Measurements from ENCODE around the gene POR. TPM values are rescaled to one million over a fixed set of nuclear protein-coding genes. Genes with fewer than 3 reads are reported as not detected.
A peak's percentile ranks its signal among the peaks of the same experiment; 100 is the strongest.
"Not testable (repeated sequence)": the region's sequence is repeated elsewhere in the genome, so short reads cannot be mapped to it uniquely, and the experiment has no call there.

POR gene
- total RNA-seq, 1 experiment from 2014 or later = 151 TPM

DNA sequence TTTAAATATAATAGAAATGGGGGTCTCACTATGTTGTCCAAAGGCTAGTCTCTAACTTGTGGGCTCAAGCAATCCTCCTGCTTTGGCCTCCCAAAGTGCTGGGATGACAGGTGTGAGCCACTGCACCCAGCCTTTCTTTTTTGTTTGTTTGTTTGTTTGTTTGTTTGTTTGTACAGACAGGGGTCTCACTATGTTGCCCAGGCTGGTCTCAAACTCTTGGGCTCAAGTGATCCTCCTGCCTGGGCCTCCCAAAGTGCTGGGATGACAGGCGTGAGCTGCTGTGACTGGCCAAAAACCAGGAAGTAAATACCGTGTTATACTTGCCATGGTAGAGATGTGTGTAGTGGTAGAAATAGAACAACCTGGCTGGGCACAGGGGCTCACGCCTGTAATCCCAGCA lies 40.8 kb upstream of the POR start:
- peak; percentile 38; the same call in 1 of the 2 replicates for TF ChIP-seq ZNF121 (CRISPR knock-in tag; IDR thresholded peaks at IDR 0.05)
- H3K4me3 Mint-ChIP-seq; DNase-seq (ENCODE audit: low spot score); H3K27me3 Mint-ChIP-seq (ENCODE audit: low read depth); ATAC-seq; H3K36me3 Mint-ChIP-seq; H3K27ac Mint-ChIP-seq; H3K9me3 Mint-ChIP-seq: not testable (repeated sequence)
- H3K4me1 Mint-ChIP-seq = peaks cover 14% of the 10 kb centered on the region
- ChIA-PET POLR2A (interaction anchor here (0.7 kb wide), 1 partner anchor 310 kb away, joined by 3 read pairs; no protein-coding TSS in a partner anchor), CTCF (interaction anchor here (0.9 kb wide), 1 partner anchor 146 kb away, joined by 3 read pairs; no protein-coding TSS in a partner anchor)

- no peaks in the 10 kb centered on the region for H3K9me3 Mint-ChIP-seq
- H3K36me3 Mint-ChIP-seq = 0 out of 2 replicates have a peak, but pooled peaks cover 3% of the 10 kb centered on the region
- DNase-seq (ENCODE audit: low spot score) = no peak
- no peak overlapping the region for H3K4me3 Mint-ChIP-seq
- TF ChIP-seq ZNF121 (CRISPR knock-in tag; IDR thresholded peaks at IDR 0.05) = peak; percentile 88; the same call in 1 of the 2 replicates
- TF ChIP-seq, protein P1, sequence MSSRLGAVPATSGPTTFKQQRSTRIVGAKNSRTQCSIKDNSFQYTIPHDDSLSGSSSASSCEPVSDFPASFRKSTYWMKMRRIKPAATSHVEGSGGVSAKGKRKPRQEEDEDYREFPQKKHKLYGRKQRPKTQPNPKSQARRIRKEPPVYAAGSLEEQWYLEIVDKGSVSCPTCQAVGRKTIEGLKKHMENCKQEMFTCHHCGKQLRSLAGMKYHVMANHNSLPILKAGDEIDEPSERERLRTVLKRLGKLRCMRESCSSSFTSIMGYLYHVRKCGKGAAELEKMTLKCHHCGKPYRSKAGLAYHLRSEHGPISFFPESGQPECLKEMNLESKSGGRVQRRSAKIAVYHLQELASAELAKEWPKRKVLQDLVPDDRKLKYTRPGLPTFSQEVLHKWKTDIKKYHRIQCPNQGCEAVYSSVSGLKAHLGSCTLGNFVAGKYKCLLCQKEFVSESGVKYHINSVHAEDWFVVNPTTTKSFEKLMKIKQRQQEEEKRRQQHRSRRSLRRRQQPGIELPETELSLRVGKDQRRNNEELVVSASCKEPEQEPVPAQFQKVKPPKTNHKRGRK (CRISPR knock-in tag; IDR thresholded peaks at IDR 0.05; ENCODE audit: borderline replicate concordance) = no peak
- ChIA-PET POLR2A (no interaction called here), CTCF (interaction anchor here (0.7 to 1.8 kb wide), 3 partner anchors 9 to 161 kb away, joined by 3 to 9 read pairs (median 3); no protein-coding TSS in a partner anchor)
- H3K27ac Mint-ChIP-seq = peak overlapping the region; percentile 32; the same call in 1 of the 2 replicates
- no peak for ATAC-seq
- peaks cover 3% of the 10 kb centered on the region; the same call in 1 of the 2 replicates for H3K27me3 Mint-ChIP-seq (ENCODE audit: low read depth)
- H3K4me1 Mint-ChIP-seq = peaks cover 23% of the 10 kb centered on the region
Measured at GRCh38 chr7:75875113-75876080, 39.6 kb upstream of the POR start.

DNA sequence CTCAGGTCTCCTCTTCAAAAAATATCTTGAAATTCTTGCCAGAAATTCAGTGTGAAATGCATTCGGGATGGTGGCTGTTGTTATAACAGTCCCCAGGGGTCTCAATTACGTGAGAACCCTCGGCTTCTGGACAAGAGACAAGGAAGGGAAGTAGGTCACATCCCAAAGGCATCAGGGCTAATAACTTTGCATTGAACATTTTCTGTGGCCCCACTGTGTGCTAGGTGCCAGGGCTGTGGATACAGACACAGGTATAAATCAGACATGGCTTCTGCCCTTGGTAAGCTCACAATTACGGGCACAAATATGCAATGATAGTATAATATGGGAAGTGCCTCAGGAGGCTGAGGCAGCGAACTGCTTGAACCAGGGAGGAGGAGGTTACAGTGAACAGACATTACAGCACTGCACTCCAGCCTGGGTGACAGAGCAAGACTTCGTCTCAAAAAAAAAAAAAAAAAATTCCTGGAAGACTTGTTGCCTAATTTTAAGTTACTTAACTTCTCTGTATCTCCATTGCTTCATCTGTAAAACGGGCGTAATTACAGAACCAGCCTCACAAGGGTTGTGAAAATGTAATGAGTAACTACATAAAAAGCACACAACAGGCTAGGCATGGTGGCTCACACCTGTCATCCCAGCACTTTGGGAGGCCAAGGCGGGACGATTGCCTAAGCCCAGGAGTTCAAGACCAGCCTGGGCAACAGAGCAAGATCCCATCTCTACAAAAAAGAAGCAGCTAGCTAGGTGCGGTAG lies 38.7 kb upstream of the POR start:
- peaks cover 28% of the 10 kb centered on the region for H3K4me1 Mint-ChIP-seq
- DNase-seq (ENCODE audit: low spot score) = no peak
- H3K36me3 Mint-ChIP-seq = 0 out of 2 replicates have a peak, but pooled peaks cover 11% of the 10 kb centered on the region
- H3K9me3 Mint-ChIP-seq = no peaks in the 10 kb centered on the region
- peaks cover 3% of the 10 kb centered on the region; the same call in 1 of the 2 replicates for H3K27me3 Mint-ChIP-seq (ENCODE audit: low read depth)
- no peak for ATAC-seq
- TF ChIP-seq AFF4 (CRISPR knock-in tag; IDR thresholded peaks at IDR 0.05; ENCODE audit: borderline replicate concordance) (no peak), ZNF121 (CRISPR knock-in tag; IDR thresholded peaks at IDR 0.05) (peak; percentile 95)
- ChIA-PET CTCF (interaction anchor here (1.8 kb wide), 1 partner anchor 144 kb away, joined by 9 read pairs; no protein-coding TSS in a partner anchor), POLR2A (no interaction called here)
- no peak overlapping the region for H3K4me3 Mint-ChIP-seq
- H3K27ac Mint-ChIP-seq = peak overlapping the region; percentile 32; the same call in 1 of the 2 replicates

- Mint-ChIP-seq H3K4me1 (peaks cover 34% of the 10 kb centered on the region), H3K27me3 (ENCODE audit: low read depth) (no peaks in the 10 kb centered on the region), H3K27ac (peak overlapping the region; percentile 75), H3K9me3 (no peaks in the 10 kb centered on the region), H3K36me3 (peaks cover 28% of the 10 kb centered on the region), H3K4me3 (peak overlapping the region; percentile 90)
- POLR2A ChIA-PET = interaction anchor here (1.0 kb wide), 1 partner anchor 15 kb away, joined by 3 read pairs; no protein-coding TSS in a partner anchor
- ATAC-seq = peak; percentile 5; the same call in 1 of the 2 replicates
- no peak for DNase-seq (ENCODE audit: low spot score)
- CTCF ChIA-PET = interaction anchor here (1.2 to 1.3 kb wide), 2 partner anchors 12 to 142 kb away, joined by 5 to 12 read pairs; no protein-coding TSS in a partner anchor
- TF ChIP-seq MYBL2 (CRISPR knock-in tag; IDR thresholded peaks at IDR 0.05) = no peak
- no peak for TF ChIP-seq EMX1 (CRISPR knock-in tag; IDR thresholded peaks at IDR 0.05)
- no peak for TF ChIP-seq ELF4 (CRISPR knock-in tag; IDR thresholded peaks at IDR 0.05; ENCODE audit: low read depth)
- TF ChIP-seq NR1H2 (CRISPR knock-in tag; IDR thresholded peaks at IDR 0.05) = no peak
- TF ChIP-seq ZBTB21 (CRISPR knock-in tag; IDR thresholded peaks at IDR 0.05; ENCODE audit: borderline replicate concordance) = no peak
- TF ChIP-seq, protein P2, sequence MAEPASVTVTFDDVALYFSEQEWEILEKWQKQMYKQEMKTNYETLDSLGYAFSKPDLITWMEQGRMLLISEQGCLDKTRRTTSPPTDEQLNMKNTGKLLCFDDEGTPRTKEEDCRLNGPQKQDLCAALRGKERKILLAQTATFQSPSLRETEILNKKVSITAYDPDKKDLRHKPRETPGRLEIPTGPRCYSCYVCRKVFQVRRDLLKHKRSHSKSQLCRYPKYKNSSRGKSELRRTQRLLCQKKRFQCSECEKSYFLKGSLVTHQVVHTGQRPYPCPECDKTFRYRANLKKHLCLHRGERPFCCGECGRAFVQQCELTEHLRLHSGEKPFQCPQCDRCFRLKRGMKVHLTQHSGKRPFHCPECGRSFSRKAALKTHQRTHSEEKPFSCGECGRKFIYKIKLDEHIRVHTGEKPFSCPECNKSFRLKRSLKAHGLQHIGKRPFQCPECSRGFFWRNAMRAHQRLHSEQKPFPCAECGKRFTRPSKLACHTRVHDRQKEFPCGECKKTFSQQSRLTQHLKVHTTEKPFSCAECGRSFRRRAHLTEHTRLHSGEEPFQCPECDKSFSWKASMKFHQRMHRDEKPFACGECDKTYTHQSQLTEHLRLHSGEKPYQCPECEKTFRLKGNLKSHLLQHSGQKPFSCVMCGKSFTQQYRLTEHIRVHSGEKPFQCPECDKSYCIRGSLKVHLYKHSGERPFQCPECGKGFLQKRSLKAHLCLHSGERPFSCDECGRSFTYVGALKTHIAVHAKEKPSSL (CRISPR knock-in tag; conservative IDR thresholded peaks at IDR 0.05) = no peak
- TF ChIP-seq ZNF671 (CRISPR knock-in tag; IDR thresholded peaks at IDR 0.05) = no peak
- TF ChIP-seq GRHL2 (CRISPR knock-in tag; IDR thresholded peaks at IDR 0.05; ENCODE audit: insufficient replicate concordance, severe bottlenecking) = no peak
- TF ChIP-seq USF1 (CRISPR knock-in tag; IDR thresholded peaks at IDR 0.05) = no peak
- TF ChIP-seq, protein P3, sequence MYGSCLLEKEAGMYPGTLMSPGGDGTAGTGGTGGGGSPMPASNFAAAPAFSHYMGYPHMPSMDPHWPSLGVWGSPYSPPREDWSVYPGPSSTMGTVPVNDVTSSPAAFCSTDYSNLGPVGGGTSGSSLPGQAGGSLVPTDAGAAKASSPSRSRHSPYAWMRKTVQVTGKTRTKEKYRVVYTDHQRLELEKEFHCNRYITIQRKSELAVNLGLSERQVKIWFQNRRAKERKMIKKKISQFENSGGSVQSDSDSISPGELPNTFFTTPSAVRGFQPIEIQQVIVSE (CRISPR knock-in tag; IDR thresholded peaks at IDR 0.05; ENCODE audit: borderline replicate concordance) = no peak
Measured at GRCh38 chr7:75878312-75878768, 36.6 kb upstream of the POR start.

All from WTC11 (cell line).